Dermis blood vessel endothelial cell (primary cell): Measurements from ENCODE around the gene FBN1. TPM values are rescaled to one million over a fixed set of nuclear protein-coding genes. Genes with fewer than 3 reads are reported as not detected.

Experiments
- DNase-seq: peaks from one replicate; pipeline ENCODE4 v3.0.0; 2010
- total RNA-seq: library from RNA; depleted of rRNA; stranded (reverse); fragments of >200 nt; gene quantifications from 2 replicates; pipeline ENCODE4 v1.2.3, GENCODE V29; 2014

Gene FBN1
- total RNA-seq, 1 donor from 2014 or later, result 122 TPM

GRCh38 chr15:48507416-48508065, 138.0 kb downstream of the FBN1 start:
- DNase-seq, result peak; percentile 79

- DNase-seq, result no peak
Observed at GRCh38 chr15:48505067-48505466, 140.4 kb downstream of the FBN1 start.

- DNase-seq, result no peak
Observed at GRCh38 chr15:48501208-48501607, 144.3 kb downstream of the FBN1 start.

GRCh38 chr15:48500595-48500994, 144.9 kb downstream of the FBN1 start:
- DNase-seq, result no peak

- DNase-seq, result no peak
Observed at GRCh38 chr15:48499978-48500377, 145.5 kb downstream of the FBN1 start.

- no peak for DNase-seq
Observed at GRCh38 chr15:48498828-48499227, 146.7 kb downstream of the FBN1 start.

- DNase-seq, result no peak
Observed at GRCh38 chr15:48494631-48495030, 150.9 kb downstream of the FBN1 start.

GRCh38 chr15:48493763-48494225, 151.7 kb downstream of the FBN1 start:
- DNase-seq, result no peak

GRCh38 chr15:48493084-48493762, 152.3 kb downstream of the FBN1 start:
- DNase-seq, result peak; percentile 58

GRCh38 chr15:48486228-48486627, 159.3 kb downstream of the FBN1 start:
- no peak for DNase-seq

GRCh38 chr15:48481802-48482201, 163.7 kb downstream of the FBN1 start:
- no peak for DNase-seq

- no peak for DNase-seq
Observed at GRCh38 chr15:48479751-48480150, 165.8 kb downstream of the FBN1 start.

GRCh38 chr15:48478581-48478980, 166.9 kb downstream of the FBN1 start:
- DNase-seq, result no peak

- DNase-seq, result no peak
Observed at GRCh38 chr15:48477795-48478360, 167.6 kb downstream of the FBN1 start.

GRCh38 chr15:48475600-48476395, 169.7 kb downstream of the FBN1 start:
- no peak for DNase-seq

GRCh38 chr15:48473667-48474066, 171.8 kb downstream of the FBN1 start:
- no peak for DNase-seq

GRCh38 chr15:48472756-48473155, 172.8 kb downstream of the FBN1 start:
- DNase-seq, result peak; percentile 48

- no peak for DNase-seq
Observed at GRCh38 chr15:48471073-48471472, 174.4 kb downstream of the FBN1 start.

- no peak for DNase-seq
Observed at GRCh38 chr15:48470096-48470495, 175.4 kb downstream of the FBN1 start.

- no peak for DNase-seq
Observed at GRCh38 chr15:48469681-48470080, 175.8 kb downstream of the FBN1 start.

GRCh38 chr15:48469271-48469670, 176.2 kb downstream of the FBN1 start:
- DNase-seq, result no peak

- no peak for DNase-seq
Observed at GRCh38 chr15:48467801-48468200, 177.7 kb downstream of the FBN1 start.

- DNase-seq, result no peak
Observed at GRCh38 chr15:48466820-48467219, 178.7 kb downstream of the FBN1 start.
